OCI-LY1 (cell line): Measurements from ENCODE around the gene SON.

Experiments
- H2AFZ ChIP-seq: fragments of 200-600 bp; sonication (generic), shearing (Covaris generic); 2 replicates; pipeline ENCODE4 v1.6.0; 2014; ENCODE audit warnings: antibody characterized with exemption, mild to moderate bottlenecking, low read length
- H3F3A ChIP-seq: fragments of 200-600 bp; sonication (generic), shearing (Covaris generic); 2 replicates; pipeline ENCODE4 v1.6.0; 2014; ENCODE audit warnings: mild to moderate bottlenecking, antibody characterized with exemption, low read length, moderate library complexity; ENCODE audit not compliant: insufficient read depth
- H3K27ac ChIP-seq: fragments of 200-600 bp; sonication (generic); 2 replicates; pipeline ENCODE4 v1.5.1; 2014; ENCODE audit warnings: low read length, mixed run types, mild to moderate bottlenecking, low read depth; ENCODE audit not compliant: poor library complexity, severe bottlenecking
- H3K27me3 ChIP-seq: fragments of 200-600 bp; sonication (generic); 2 replicates; pipeline ENCODE4 v1.6.0; 2014; ENCODE audit warnings: antibody characterized with exemption, mild to moderate bottlenecking, low read length, moderate library complexity; ENCODE audit not compliant: insufficient read depth
- H3K36me3 ChIP-seq: fragments of 200-600 bp; sonication (generic); 2 replicates; pipeline ENCODE4 v1.6.1; 2014; ENCODE audit warnings: mild to moderate bottlenecking, antibody characterized with exemption, low read length, moderate library complexity, mixed read lengths; ENCODE audit not compliant: insufficient read depth
- H3K4me1 ChIP-seq: fragments of 200-600 bp; sonication (generic); 2 replicates; pipeline ENCODE4 v1.5.1; 2014; ENCODE audit warnings: mild to moderate bottlenecking, low read length, moderate library complexity; ENCODE audit not compliant: insufficient read depth, severe bottlenecking
- H3K4me2 ChIP-seq: fragments of 200-600 bp; sonication (generic), shearing (Covaris generic); 2 replicates; pipeline ENCODE4 v1.6.1; 2014; ENCODE audit warnings: low read length
- H3K4me3 ChIP-seq: fragments of 200-600 bp; sonication (generic); 2 replicates; pipeline ENCODE4 v1.5.1; 2014; ENCODE audit warnings: low read length, low read depth, mild to moderate bottlenecking, mixed read lengths; ENCODE audit not compliant: poor library complexity, severe bottlenecking
- H3K79me2 ChIP-seq: fragments of 200-600 bp; shearing (Covaris generic); 2 replicates; pipeline ENCODE4 v1.6.1; 2016; ENCODE audit warnings: mixed run types, low read length, mixed read lengths; ENCODE audit not compliant: insufficient read depth
- H3K9ac ChIP-seq: fragments of 200-600 bp; sonication (generic), shearing (Covaris generic); 2 replicates; pipeline ENCODE4 v1.6.1; 2014; ENCODE audit warnings: mild to moderate bottlenecking, low read length, mixed read lengths
- H3K9me2 ChIP-seq: fragments of 200-600 bp; sonication (generic), shearing (Covaris generic); 2 replicates; pipeline ENCODE4 v1.6.1; 2014; ENCODE audit warnings: low read depth, mild to moderate bottlenecking, low read length, mixed read lengths
- H3K9me3 ChIP-seq: fragments of 200-600 bp; shearing (Covaris generic); 2 replicates; pipeline ENCODE4 v1.6.1; 2014; ENCODE audit warnings: low read length, mixed read lengths
- H4K20me1 ChIP-seq: fragments of 200-600 bp; sonication (generic), shearing (Covaris generic); 2 replicates; pipeline ENCODE4 v1.6.0; 2016; ENCODE audit warnings: mild to moderate bottlenecking, low read length; ENCODE audit not compliant: insufficient read depth
- CTCF ChIP-seq: fragments of 200-600 bp; sonication (generic), shearing (Covaris generic); IDR thresholded peaks from 2 replicates; pipeline ENCODE4 v1.5.1; 2017; ENCODE audit warnings: mild to moderate bottlenecking, antibody characterized with exemption, low read length, moderate library complexity, mixed read lengths
- EZH2 ChIP-seq: fragments of 200-600 bp; sonication (generic), shearing (Covaris generic); IDR thresholded peaks from 2 replicates; pipeline ENCODE4 v1.8.0; 2017; ENCODE audit warnings: borderline replicate concordance, mixed run types, mild to moderate bottlenecking, antibody characterized with exemption, low read length, moderate library complexity, mixed read lengths

Gene SON

DNA sequence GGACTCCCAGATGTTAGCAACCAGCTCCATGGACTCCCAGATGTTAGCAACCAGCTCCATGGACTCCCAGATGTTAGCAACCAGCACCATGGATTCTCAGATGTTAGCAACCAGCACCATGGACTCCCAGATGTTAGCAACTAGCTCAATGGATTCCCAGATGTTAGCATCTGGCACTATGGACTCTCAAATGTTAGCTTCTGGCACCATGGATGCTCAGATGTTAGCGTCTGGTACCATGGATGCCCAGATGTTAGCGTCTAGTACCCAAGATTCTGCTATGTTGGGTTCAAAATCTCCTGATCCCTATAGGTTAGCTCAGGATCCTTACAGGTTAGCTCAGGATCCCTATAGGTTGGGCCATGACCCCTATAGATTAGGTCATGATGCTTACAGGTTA is 8.8 kb downstream of the SON start:
- peaks cover 99% of the 10 kb centered on the region for H3K36me3 ChIP-seq
- H4K20me1 ChIP-seq: peaks cover 2% of the 10 kb centered on the region; the same call in 1 of the 2 replicates

GRCh38 chr21:33552093-33552998 is 9.5 kb downstream of the SON start:
- TF ChIP-seq CTCF (no peak), EZH2 (no peak)
- H3K9ac ChIP-seq: no peak overlapping the region
- H3K4me1 ChIP-seq: no peaks in the 10 kb centered on the region
- no peak overlapping the region for H3K4me2 ChIP-seq
- no peaks in the 10 kb centered on the region for H3K27me3 ChIP-seq
- H3K4me3 ChIP-seq: no peak overlapping the region
- peaks cover 99% of the 10 kb centered on the region for H3K36me3 ChIP-seq
- peaks cover 78% of the 10 kb centered on the region for H3K79me2 ChIP-seq
- no peak overlapping the region for H2AFZ ChIP-seq
- H4K20me1 ChIP-seq: peaks cover 2% of the 10 kb centered on the region; the same call in 1 of the 2 replicates
- H3F3A ChIP-seq: no peaks in the 10 kb centered on the region
- no peak overlapping the region for H3K27ac ChIP-seq
- no peaks in the 10 kb centered on the region for H3K9me3 ChIP-seq
- H3K9me2 ChIP-seq: no peaks in the 10 kb centered on the region

More for the DNA sequence above, 8.8 kb downstream of the SON start:
- no peak overlapping the region for H3K9ac ChIP-seq
- no peaks in the 10 kb centered on the region for H3K9me2 ChIP-seq
- no peak overlapping the region for H3K4me3 ChIP-seq
- H3K9me3 ChIP-seq: no peaks in the 10 kb centered on the region
- H3F3A ChIP-seq: no peaks in the 10 kb centered on the region
- H3K4me2 ChIP-seq: no peak overlapping the region
- peaks cover 85% of the 10 kb centered on the region for H3K79me2 ChIP-seq
- no peak overlapping the region for H3K27ac ChIP-seq
- TF ChIP-seq EZH2 (no peak), CTCF (no peak)
- H2AFZ ChIP-seq: no peak overlapping the region
- H3K4me1 ChIP-seq: no peaks in the 10 kb centered on the region
- no peaks in the 10 kb centered on the region for H3K27me3 ChIP-seq

DNA sequence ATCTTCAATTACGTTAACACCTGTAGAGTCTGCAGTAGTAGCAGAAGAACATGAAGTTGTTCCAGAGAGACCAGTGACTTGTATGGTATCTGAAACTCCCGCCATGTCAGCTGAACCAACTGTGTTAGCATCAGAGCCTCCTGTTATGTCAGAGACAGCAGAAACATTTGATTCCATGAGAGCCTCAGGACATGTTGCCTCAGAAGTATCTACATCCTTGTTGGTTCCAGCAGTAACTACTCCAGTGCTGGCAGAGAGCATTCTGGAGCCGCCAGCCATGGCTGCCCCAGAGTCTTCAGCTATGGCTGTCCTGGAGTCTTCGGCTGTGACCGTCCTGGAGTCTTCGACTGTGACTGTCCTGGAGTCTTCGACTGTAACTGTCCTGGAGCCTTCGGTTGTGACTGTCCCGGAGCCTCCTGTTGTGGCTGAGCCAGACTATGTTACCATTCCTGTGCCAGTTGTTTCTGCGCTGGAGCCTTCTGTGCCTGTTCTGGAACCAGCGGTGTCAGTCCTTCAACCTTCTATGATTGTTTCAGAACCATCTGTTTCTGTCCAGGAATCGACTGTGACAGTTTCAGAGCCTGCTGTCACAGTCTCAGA is 10.3 kb downstream of the SON start:
- H3F3A ChIP-seq: no peaks in the 10 kb centered on the region
- H3K4me2 ChIP-seq: no peak overlapping the region
- no peaks in the 10 kb centered on the region for H3K9me3 ChIP-seq
- TF ChIP-seq EZH2: no peak
- TF ChIP-seq CTCF: no peak
- H3K79me2 ChIP-seq: peaks cover 76% of the 10 kb centered on the region
- H4K20me1 ChIP-seq: peaks cover 2% of the 10 kb centered on the region; the same call in 1 of the 2 replicates
- peaks cover 99% of the 10 kb centered on the region for H3K36me3 ChIP-seq
- H3K9me2 ChIP-seq: no peaks in the 10 kb centered on the region
- no peak overlapping the region for H2AFZ ChIP-seq
- no peak overlapping the region for H3K4me3 ChIP-seq
- no peak overlapping the region for H3K27ac ChIP-seq
- H3K9ac ChIP-seq: no peak overlapping the region
- no peaks in the 10 kb centered on the region for H3K27me3 ChIP-seq
- H3K4me1 ChIP-seq: no peaks in the 10 kb centered on the region
